GM20000 (cell line): ENCODE results near the gene GALNT1.

ENCODE experiments used
- DNase-seq: peaks from one replicate; pipeline ENCODE4 v3.0.0; 2012; ENCODE audit warnings: low spot score
- CTCF ChIP-seq: IDR thresholded peaks from 2 replicates; pipeline ENCODE4 v1.5.1; 2012; ENCODE audit warnings: mild to moderate bottlenecking, control low read depth; ENCODE audit errors: extremely low read depth, missing control alignments

GALNT1 gene

DNA sequence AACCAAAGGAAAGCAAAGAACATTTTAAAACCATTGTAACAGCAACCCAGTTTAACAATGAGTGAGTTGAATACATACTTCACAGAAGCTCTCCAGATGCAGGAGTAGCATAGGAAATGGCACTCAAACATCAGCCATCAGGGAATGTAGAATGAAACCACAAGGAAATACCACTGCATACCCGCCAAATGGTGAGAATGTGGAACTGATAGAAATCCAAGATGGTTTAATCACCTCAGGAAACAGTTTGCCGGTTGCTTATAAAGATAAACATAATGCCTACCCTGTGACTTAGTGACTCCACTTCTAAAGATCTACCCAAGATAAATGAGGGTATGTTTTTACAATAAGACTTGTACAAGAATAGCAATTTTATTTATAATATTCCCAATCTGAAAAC lies 132.0 kb downstream of the GALNT1 start:
- DNase-seq: no peak
- TF ChIP-seq CTCF: no peak

GRCh38 chr18:35714539-35714938 lies 133.0 kb downstream of the GALNT1 start:
- no peak for DNase-seq
- TF ChIP-seq CTCF: no peak

GRCh38 chr18:35715139-35715538 lies 133.6 kb downstream of the GALNT1 start:
- no peak for TF ChIP-seq CTCF

GRCh38 chr18:35716169-35716831 lies 134.8 kb downstream of the GALNT1 start:
- DNase-seq: no peak

More at GRCh38 chr18:35715139-35715538, 133.6 kb downstream of the GALNT1 start:
- no peak for DNase-seq

DNA sequence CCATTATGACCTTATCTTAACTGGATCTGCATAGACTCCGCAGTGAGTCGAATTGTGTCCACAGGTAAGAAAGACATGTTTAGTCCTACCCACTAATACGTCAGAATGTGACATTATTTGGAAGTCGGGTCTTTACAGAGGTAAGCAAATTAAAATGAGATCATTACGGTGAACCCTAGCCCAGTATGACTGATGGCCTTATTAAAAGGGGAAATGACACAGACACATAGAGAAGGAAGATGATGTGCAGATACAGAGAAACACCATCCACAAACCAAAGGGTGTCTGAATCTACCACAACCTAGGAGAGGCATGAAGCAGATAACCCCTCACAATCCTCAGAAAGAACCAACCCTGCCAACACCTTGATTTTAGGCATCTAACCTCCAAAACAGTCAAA lies 135.6 kb downstream of the GALNT1 start:
- DNase-seq: no peak
- TF ChIP-seq CTCF: no peak

More at GRCh38 chr18:35716169-35716831, 134.8 kb downstream of the GALNT1 start:
- no peak for TF ChIP-seq CTCF

DNA sequence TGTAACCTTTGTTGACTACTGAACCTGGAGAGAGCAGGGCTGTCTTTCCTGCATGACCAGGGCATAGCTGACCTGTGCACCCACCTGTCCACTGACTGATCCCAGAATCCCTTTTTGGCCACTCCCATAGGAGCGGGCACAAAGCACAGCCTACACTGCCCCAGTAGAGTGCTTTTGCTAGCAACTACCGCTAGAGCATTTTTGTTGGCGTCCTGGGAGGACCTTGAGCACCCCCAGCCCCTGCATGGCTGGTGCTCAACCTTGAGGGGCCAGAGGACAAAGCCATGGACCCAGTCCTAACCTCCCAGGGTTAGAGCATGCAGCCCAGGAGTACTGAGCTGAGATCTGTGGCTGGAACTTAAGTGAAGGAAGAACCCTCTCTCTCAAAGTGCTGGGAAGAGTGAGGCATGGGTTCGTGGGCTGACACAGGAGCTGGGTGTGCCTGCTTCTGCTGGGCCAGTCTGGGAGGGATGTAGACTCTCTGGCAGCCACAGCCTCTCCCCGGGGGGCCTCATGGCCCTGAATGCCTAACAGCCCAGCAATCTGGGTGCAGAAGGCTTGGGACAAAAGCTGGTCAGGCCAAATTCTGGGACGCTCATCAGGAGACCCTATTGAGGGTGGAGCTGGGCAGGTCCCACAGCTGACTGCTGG lies 140.0 kb downstream of the GALNT1 start:
- no peak for DNase-seq
- no peak for TF ChIP-seq CTCF

- TF ChIP-seq CTCF: no peak
- DNase-seq: no peak
These were observed 147.1 kb downstream of the GALNT1 start for GRCh38 chr18:35728676-35729075.
